Measurements from ENCODE around the gene FIBCD1. TPM values are rescaled to one million over a fixed set of nuclear protein-coding genes. Genes with fewer than 3 reads are reported as not detected.

FIBCD1 gene
- total and polyA plus RNA-seq, 2 of the 8 experiments (the other 6 are each of a cell fraction or from before 2014, with no cell fraction given) = 6.1 to 8.8 TPM

DNA sequence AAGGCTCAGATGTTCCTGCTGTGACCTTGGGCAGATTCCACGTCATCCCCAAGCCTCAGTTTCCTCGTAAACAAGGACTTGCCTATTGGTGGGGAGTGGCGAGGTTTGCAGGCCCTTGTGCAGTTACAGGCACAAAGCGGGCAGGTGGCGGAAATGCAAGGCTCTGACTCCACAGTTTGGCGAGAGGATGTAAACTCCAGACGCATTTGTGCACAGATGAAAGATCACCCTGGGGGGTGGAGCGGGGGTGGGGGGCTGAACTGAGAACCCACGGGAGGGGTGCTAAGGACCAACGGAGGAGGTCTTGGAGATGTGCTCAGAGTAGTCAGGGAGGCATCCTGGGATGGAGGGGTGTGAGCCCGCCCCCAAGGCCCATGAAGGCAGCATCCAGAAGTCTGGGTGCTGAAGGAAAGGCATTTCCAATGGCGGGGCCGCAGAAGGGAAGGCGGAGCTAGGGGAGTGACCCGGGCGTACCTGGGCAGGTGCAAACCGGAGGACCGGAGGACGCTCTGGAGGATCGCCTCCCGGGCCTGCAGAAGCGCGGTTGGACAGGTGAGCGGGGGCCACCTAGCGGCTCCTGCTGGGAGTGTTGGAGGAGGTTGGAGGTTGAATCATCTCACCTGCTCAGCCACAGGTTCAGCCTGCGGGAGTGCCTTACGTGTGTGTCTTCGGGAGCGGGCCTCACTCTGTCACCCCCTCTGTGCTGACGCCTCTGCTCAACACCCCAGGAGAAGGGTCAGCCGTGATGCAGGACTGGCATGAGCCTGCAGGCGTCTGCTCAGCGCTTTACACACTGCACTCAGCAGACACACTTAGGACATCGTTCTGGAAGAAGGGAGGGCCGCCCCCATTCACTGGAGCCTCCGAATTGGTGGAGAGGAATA lies 1.9 kb upstream of the FIBCD1 start:
- Histone ChIP-seq H3K4ac (replicated peaks; ENCODE audit: insufficient read length, low read depth, low read length) (no peak overlapping the region), H3K4me3 (ENCODE audit: extremely low read depth in 1 of 4, insufficient read depth in 2 of 4, low read depth in 3 of 4, low read length in 4 of 4) (peak overlapping the region in 1 of 4 experiments; percentile 96; a peak in 3 of 8 replicates), H2BK15ac (ENCODE audit: low read length) (peak overlapping the region; percentile 92; the same call in 1 of the 2 replicates), H3K36me3 (ENCODE audit: control insufficient read depth in 2 of 4, insufficient read depth in 4 of 4, low read length in 3 of 4) (no peaks in the 10 kb centered on the region; a peak in 1 of 8 replicates), H3K79me2 (ENCODE audit: control insufficient read depth in 1 of 2, insufficient read depth in 2 of 2, low read length in 2 of 2) (no peaks in the 10 kb centered on the region), H3K9ac (replicated peaks in 1 of 4; ENCODE audit: extremely low read depth in 1 of 4, low read depth in 3 of 4, low read length in 3 of 4) (no peak overlapping the region), H2BK12ac (ENCODE audit: low read depth, low read length) (peak overlapping the region; percentile 90; the same call in 1 of the 2 replicates), H3K4me2 (ENCODE audit: insufficient read depth in 1 of 2, low read depth in 2 of 2, low read length in 2 of 2) (peak overlapping the region; percentile 0 to 73), H3K23ac (ENCODE audit: insufficient read length) (no peak overlapping the region), H2AK5ac (ENCODE audit: low read depth, low read length) (peak overlapping the region; percentile 75; the same call in 1 of the 2 replicates), H3K4me1 (replicated peaks in 1 of 4; ENCODE audit: control insufficient read depth in 3 of 4, insufficient read depth in 4 of 4, low read length in 3 of 4) (peaks cover 8 to 34% (median 15%) of the 10 kb centered on the region in 4 experiments), H3K18ac (ENCODE audit: extremely low read depth, low read length) (peak overlapping the region; percentile 48; the same call in 1 of the 2 replicates), H2BK20ac (ENCODE audit: low read length) (peak overlapping the region; percentile 80; the same call in 1 of the 2 replicates), H3K14ac (ENCODE audit: insufficient read length) (no peak overlapping the region), H4K20me1 (replicated peaks in 1 of 2; ENCODE audit: control insufficient read depth in 1 of 2, insufficient read depth in 2 of 2, low read length in 2 of 2) (peaks cover 3 to 5% of the 10 kb centered on the region in 2 experiments), H4K8ac (ENCODE audit: extremely low read depth, insufficient read depth, low read length) (peak overlapping the region; percentile 82; the same call in 1 of the 2 replicates), H3K27ac (ENCODE audit: low read depth, low read length) (no peak overlapping the region), H4K91ac (replicated peaks; ENCODE audit: insufficient read length, low read length) (peak overlapping the region; percentile 89), H3K56ac (replicated peaks; ENCODE audit: insufficient read length, low read depth, low read length) (no peak overlapping the region), H3K23me2 (ENCODE audit: low read depth, low read length) (peaks cover 14% of the 10 kb centered on the region; the same call in 1 of the 2 replicates), H3K9me3 (ENCODE audit: insufficient read depth in 2 of 2, low read depth in 1 of 2, low read length in 1 of 2) (no peaks in the 10 kb centered on the region), H3K27me3 (replicated peaks in 1 of 4; ENCODE audit: control insufficient read depth in 3 of 4, extremely low read depth in 1 of 4, insufficient read depth in 3 of 4, low read length in 3 of 4) (peaks cover 18 to 44% (median 32%) of the 10 kb centered on the region in 4 experiments), H2BK5ac (ENCODE audit: low read depth, low read length) (peak overlapping the region; percentile 75), H4K5ac (ENCODE audit: insufficient read length, low read depth, low read length) (no peak overlapping the region), H2BK120ac (replicated peaks; ENCODE audit: low read depth, low read length) (peak overlapping the region; percentile 76), H2AFZ (ENCODE audit: low read length) (0 out of 2 replicates have a peak overlapping the region, but pooled peaks have one; percentile 68), H3K79me1 (ENCODE audit: low read depth, low read length) (no peaks in the 10 kb centered on the region)
- DNase-seq (ENCODE audit: low read depth in 1 of 2, low spot score in 2 of 2) (peak; percentile 85 to 99), FAIRE-seq (no peak)
- ChIA-PET POLR2A (ENCODE audit: partially characterized antibody) (no interaction called here), CTCF (ENCODE audit: partially characterized antibody) (interaction anchor here (1.0 to 8.2 kb wide), 18 partner anchors 9 to 273 kb away, joined by 3 to 69 read pairs (median 4); no protein-coding TSS in a partner anchor)
- 13% methylated on average over 32 of the region's 36 CpGs; no CpG with 5 or more reads in 1 of the 2 experiments for WGBS, 2 experiments (ENCODE audit: extremely low coverage in 1 of 2, insufficient coverage in 1 of 2, insufficient read length in 1 of 2, insufficient replicate concordance in 2 of 2, low coverage in 1 of 2, low lambda C conversion rate in 2 of 2, missing lambda C conversion rate in 1 of 2)
- TF ChIP-seq SP4 (IDR thresholded peaks at IDR 0.05; ENCODE audit: low read length) = no peak; the same call in 1 of the 2 replicates
- TF ChIP-seq, protein P1, sequence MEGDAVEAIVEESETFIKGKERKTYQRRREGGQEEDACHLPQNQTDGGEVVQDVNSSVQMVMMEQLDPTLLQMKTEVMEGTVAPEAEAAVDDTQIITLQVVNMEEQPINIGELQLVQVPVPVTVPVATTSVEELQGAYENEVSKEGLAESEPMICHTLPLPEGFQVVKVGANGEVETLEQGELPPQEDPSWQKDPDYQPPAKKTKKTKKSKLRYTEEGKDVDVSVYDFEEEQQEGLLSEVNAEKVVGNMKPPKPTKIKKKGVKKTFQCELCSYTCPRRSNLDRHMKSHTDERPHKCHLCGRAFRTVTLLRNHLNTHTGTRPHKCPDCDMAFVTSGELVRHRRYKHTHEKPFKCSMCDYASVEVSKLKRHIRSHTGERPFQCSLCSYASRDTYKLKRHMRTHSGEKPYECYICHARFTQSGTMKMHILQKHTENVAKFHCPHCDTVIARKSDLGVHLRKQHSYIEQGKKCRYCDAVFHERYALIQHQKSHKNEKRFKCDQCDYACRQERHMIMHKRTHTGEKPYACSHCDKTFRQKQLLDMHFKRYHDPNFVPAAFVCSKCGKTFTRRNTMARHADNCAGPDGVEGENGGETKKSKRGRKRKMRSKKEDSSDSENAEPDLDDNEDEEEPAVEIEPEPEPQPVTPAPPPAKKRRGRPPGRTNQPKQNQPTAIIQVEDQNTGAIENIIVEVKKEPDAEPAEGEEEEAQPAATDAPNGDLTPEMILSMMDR (IDR thresholded peaks at IDR 0.05; ENCODE audit: control extremely low read depth in 1 of 3, insufficient read depth in 1 of 3, low read depth in 1 of 3, low read length in 3 of 3) = peak in 2 of 3 experiments; percentile 90 to 97; a peak in 3 of 4 replicates
- no peak for TF ChIP-seq RNF2 (IDR thresholded peaks at IDR 0.05; ENCODE audit: borderline replicate concordance, low read depth, low read length, missing control alignments, poor library complexity, severe bottlenecking)
- no peak for TF ChIP-seq BCL11A (IDR thresholded peaks at IDR 0.05; ENCODE audit: low read depth in 2 of 2, low read length in 2 of 2)
- TF ChIP-seq ZNF274 (IDR thresholded peaks at IDR 0.05; ENCODE audit: borderline replicate concordance, extremely low read depth, low read length) = no peak
- TF ChIP-seq GABPA (IDR thresholded peaks at IDR 0.05; ENCODE audit: borderline replicate concordance, insufficient read depth, low read length) = 0 out of 2 replicates have a peak, but pooled peaks have one; percentile 9
- TF ChIP-seq TCF12 (IDR thresholded peaks at IDR 0.05; ENCODE audit: low read depth, low read length) = 0 out of 2 replicates have a peak, but pooled peaks have one; percentile 42
